ENCODE results near the gene TRMT61B. TPM values are rescaled to one million over a fixed set of nuclear protein-coding genes. Genes with fewer than 3 reads are reported as not detected.
A peak's percentile ranks its signal among the peaks of the same experiment; 100 is the strongest.

The TRMT61B gene
- total RNA-seq, 4 donors from 2014 or later = 1.4 to 7.0 (median 6.0) TPM; not detected in 1

DNA sequence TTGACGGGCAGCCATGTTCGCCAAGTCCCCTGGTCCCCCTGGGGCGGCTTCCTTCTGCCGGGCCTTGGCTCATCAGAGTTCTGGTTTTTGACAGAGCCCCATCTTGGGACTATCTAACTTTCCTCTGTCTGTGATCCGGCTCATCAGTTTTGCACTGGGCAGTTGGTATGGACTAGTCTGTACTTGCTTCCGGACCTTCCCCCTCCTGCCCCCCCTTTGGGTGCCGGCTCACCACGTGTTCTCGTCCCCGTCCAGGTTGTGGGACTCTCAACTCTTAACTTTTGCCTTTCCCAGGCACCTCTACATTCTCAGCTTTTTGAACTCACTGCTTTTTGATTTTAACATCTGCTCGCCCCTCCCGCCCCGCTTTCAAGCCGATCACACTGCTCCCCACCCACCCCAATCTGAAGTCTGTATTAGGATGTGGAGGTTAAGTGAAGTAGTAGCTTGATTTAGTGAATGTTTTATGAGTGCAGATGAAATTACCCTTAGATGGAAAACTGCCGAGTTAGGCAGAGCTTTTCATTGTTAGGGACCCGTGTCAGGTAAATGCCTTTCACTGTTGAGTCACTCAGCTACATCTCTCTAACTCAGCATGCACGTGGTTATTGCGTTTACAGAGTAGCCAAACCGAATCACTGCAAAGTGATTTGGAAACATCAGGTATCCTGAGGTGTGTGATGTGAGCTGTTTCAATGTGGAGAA, 25.2 kb upstream of the TRMT61B start:
- Histone ChIP-seq H3K36me3 (no peaks in the 10 kb centered on the region), H3K4me1 (peaks cover 12 to 31% (median 29%) of the 10 kb centered on the region in 4 donors), H3K27me3 (no peaks in the 10 kb centered on the region), H3K4me3 (peak overlapping the region; percentile 66 to 99 (median 88)), H3K27ac (peak overlapping the region; percentile 82 to 90 (median 88)), H3K9me3 (no peaks in the 10 kb centered on the region)
- intact Hi-C loops (cut with DNase I; ENCODE audit: low total_unique reads) (loop anchor here (10.0 kb wide), 1 partner anchor 321 kb away; no protein-coding TSS in a partner anchor), in situ Hi-C loops (cut with MboI; ENCODE audit: low pct_ligation_motif_present in 1 of 4, low pct_unique_long_range_greater_than_20kb in 1 of 4, low sequenced_read_pairs in 3 of 4) (loop anchor here in 1 of 4 donors (25.0 kb wide), 1 partner anchor 308 kb away; no protein-coding TSS in a partner anchor)
- TF ChIP-seq EP300 (IDR thresholded peaks at IDR 0.05; ENCODE audit: low read depth) (no peak), POLR2A (IDR thresholded peaks at IDR 0.05) (no peak), POLR2AphosphoS5 (IDR thresholded peaks at IDR 0.05) (no peak)
- TF ChIP-seq, protein P1, sequence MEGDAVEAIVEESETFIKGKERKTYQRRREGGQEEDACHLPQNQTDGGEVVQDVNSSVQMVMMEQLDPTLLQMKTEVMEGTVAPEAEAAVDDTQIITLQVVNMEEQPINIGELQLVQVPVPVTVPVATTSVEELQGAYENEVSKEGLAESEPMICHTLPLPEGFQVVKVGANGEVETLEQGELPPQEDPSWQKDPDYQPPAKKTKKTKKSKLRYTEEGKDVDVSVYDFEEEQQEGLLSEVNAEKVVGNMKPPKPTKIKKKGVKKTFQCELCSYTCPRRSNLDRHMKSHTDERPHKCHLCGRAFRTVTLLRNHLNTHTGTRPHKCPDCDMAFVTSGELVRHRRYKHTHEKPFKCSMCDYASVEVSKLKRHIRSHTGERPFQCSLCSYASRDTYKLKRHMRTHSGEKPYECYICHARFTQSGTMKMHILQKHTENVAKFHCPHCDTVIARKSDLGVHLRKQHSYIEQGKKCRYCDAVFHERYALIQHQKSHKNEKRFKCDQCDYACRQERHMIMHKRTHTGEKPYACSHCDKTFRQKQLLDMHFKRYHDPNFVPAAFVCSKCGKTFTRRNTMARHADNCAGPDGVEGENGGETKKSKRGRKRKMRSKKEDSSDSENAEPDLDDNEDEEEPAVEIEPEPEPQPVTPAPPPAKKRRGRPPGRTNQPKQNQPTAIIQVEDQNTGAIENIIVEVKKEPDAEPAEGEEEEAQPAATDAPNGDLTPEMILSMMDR (IDR thresholded peaks at IDR 0.05) = no peak
- peak; percentile 35 for DNase-seq
- WGBS, 2 donors (ENCODE audit: low coverage in 1 of 2) = 0 to 1% methylated on average over 6 to 19 of the region's 19 CpGs

DNA sequence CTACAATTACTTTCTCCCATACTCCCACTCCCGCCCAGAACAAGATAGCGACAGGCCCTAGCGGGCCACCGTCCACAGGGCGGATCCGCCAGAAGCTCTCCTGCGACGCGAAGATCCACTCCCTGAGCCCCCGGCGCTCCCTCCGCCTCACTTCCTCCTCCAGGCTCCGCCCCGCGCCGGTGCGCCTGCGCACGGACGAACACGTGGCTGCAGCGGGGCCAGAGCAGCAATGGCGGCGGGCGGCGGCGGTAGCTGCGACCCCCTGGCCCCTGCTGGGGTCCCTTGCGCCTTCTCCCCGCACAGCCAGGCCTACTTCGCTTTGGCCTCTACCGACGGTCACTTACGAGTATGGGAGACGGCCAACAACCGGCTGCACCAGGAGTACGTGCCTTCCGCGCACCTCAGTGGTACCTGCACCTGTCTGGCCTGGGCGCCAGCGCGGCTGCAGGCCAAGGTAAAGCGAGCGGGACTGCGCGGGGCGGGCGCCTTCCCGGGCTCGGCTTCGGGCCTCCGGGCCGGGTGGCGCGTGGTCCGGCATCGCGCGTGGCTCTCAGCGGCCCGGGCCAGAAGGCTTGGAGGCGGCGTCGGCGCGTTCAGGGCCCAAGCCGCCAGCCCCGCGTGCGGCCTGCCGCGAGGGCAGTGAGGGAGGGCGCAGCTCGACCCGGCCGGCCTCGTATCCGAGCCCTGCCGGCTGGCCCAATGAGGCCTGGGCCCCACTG, 24.5 kb upstream of the TRMT61B start, which contains the start of gene WDR43:
Gene WDR43 (plus strand): TSS at position 198 of the 719 bp plus-strand sequence. CDS start 32 bp downstream, at position 230.
- Histone ChIP-seq H3K27me3 (no peaks in the 10 kb centered on the region), H3K27ac (peak within 1 kb of the TSS; percentile 82 to 90 (median 88)), H3K36me3 (no peaks in the 10 kb centered on the region), H3K9me3 (no peaks in the 10 kb centered on the region), H3K4me1 (peaks cover 12 to 31% (median 29%) of the 10 kb centered on the region in 4 donors), H3K4me3 (peak within 1 kb of the TSS; percentile 66 to 99 (median 88))
- in situ Hi-C loops (cut with MboI; ENCODE audit: low pct_ligation_motif_present in 1 of 4, low pct_unique_long_range_greater_than_20kb in 1 of 4, low sequenced_read_pairs in 3 of 4) = loop anchor here in 1 of 4 donors (25.0 kb wide), 1 partner anchor 307 kb away; no protein-coding TSS in a partner anchor
- intact Hi-C loops (cut with DNase I; ENCODE audit: low total_unique reads) = loop anchor here (10.0 kb wide), 1 partner anchor 320 kb away; no protein-coding TSS in a partner anchor
- peak; percentile 90 to 92 (median 91) for TF ChIP-seq POLR2AphosphoS5 (IDR thresholded peaks at IDR 0.05)
- TF ChIP-seq, protein P1 (IDR thresholded peaks at IDR 0.05) = no peak
- TF ChIP-seq EP300 (IDR thresholded peaks at IDR 0.05; ENCODE audit: low read depth) = no peak
- peak; percentile 82 for TF ChIP-seq POLR2A (IDR thresholded peaks at IDR 0.05)
- WGBS, 2 donors (ENCODE audit: low coverage in 1 of 2) = 1% methylated on average over 43 of the region's 79 CpGs; no CpG with 5 or more reads in 1 of the 2 donors
- DNase-seq = peak; percentile 98

DNA sequence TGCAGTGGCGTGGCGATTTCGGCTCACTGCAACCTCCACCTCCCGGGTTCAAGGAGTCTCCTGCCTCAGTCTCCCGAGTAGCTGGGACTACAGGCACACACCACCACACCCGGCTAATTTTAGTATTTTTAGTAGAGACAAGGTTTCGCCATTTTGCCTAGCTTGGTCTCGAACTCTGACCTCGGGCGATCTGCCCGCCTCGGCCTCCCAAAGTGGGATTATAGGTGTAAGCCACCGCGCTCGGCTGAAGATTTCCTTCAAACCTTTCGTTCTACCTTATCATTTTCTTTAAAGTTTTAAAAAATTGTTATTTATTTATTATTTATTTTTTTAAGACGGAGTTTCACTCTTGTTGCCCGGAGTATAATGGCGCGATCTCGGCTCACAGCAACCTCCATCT, 23.4 kb upstream of the TRMT61B start:
- Histone ChIP-seq H3K27me3 (no peaks in the 10 kb centered on the region), H3K9me3 (no peaks in the 10 kb centered on the region), H3K4me3 (no peak overlapping the region), H3K36me3 (no peaks in the 10 kb centered on the region), H3K4me1 (peaks cover 12 to 31% (median 28%) of the 10 kb centered on the region in 4 donors), H3K27ac (no peak overlapping the region)
- in situ Hi-C loops (cut with MboI; ENCODE audit: low pct_ligation_motif_present in 1 of 4, low pct_unique_long_range_greater_than_20kb in 1 of 4, low sequenced_read_pairs in 3 of 4) (loop anchor here in 1 of 4 donors (25.0 kb wide), 1 partner anchor 306 kb away; no protein-coding TSS in a partner anchor), intact Hi-C loops (cut with DNase I; ENCODE audit: low total_unique reads) (loop anchor here (10.0 kb wide), 1 partner anchor 319 kb away; no protein-coding TSS in a partner anchor)
- TF ChIP-seq POLR2A (IDR thresholded peaks at IDR 0.05) (no peak), POLR2AphosphoS5 (IDR thresholded peaks at IDR 0.05) (no peak), EP300 (IDR thresholded peaks at IDR 0.05; ENCODE audit: low read depth) (no peak)
- TF ChIP-seq, protein P1 (IDR thresholded peaks at IDR 0.05) = no peak
- WGBS, 2 donors (ENCODE audit: low coverage in 1 of 2) = 95 to 96% methylated on average over 19 to 21 of the region's 21 CpGs
- DNase-seq = no peak

DNA sequence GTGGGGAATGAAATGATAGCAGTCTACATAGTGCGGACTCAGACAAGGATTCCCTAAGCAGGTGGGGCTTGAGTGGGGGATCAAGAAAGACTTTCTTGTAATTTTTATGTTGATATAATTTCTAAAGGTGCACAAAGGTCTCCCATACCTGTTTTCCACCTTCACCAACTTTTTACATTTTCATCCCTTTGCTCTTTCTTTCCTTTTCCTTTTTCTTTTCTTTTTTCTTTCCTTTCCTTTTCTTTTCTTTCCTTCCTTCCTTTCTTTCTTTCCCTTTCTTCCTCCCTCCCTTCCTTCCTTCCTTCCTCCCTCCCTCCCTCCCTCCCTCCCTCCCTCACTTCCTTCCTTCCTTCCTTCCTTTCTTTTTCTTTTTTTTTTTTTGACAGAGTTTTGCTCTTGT, 10.1 kb upstream of the TRMT61B start:
- Histone ChIP-seq H3K36me3 (no peaks in the 10 kb centered on the region), H3K27me3 (peaks cover 21% of the 10 kb centered on the region), H3K4me1 (no peaks in the 10 kb centered on the region), H3K27ac (no peak overlapping the region), H3K9me3 (no peaks in the 10 kb centered on the region), H3K4me3 (no peak overlapping the region)
- DNase-seq = no peak
- in situ Hi-C loops (cut with MboI; ENCODE audit: low pct_ligation_motif_present in 1 of 4, low pct_unique_long_range_greater_than_20kb in 1 of 4, low sequenced_read_pairs in 3 of 4) = loop anchor here in 1 of 4 donors (25.0 kb wide), 1 partner anchor 293 kb away; no protein-coding TSS in a partner anchor
- no peak for TF ChIP-seq POLR2A (IDR thresholded peaks at IDR 0.05)
- no peak for TF ChIP-seq EP300 (IDR thresholded peaks at IDR 0.05; ENCODE audit: low read depth)
- no peak for TF ChIP-seq POLR2AphosphoS5 (IDR thresholded peaks at IDR 0.05)
- TF ChIP-seq, protein P1 (IDR thresholded peaks at IDR 0.05) = no peak
- intact Hi-C loops (cut with DNase I; ENCODE audit: low total_unique reads) = no loop called here
- WGBS, 2 donors (ENCODE audit: low coverage in 1 of 2) = 89 to 90% methylated on average over 1 of the region's 1 CpG

Measured in transverse colon (tissue), 4 donors.